Activated naive CD8-positive, alpha-beta T cell treated with anti-CD3 and anti-CD28 coated beads, Interleukin-2, amount 10 ng/mL, durations not matched to agents 7 days and 5 days (primary cell): Measurements from ENCODE around the gene CCNYL1. TPM values are rescaled to one million over a fixed set of nuclear protein-coding genes. Genes with fewer than 3 reads are reported as not detected.
A peak's percentile ranks its signal among the peaks of the same experiment; 100 is the strongest.
"Not testable (repeated sequence)": the region's sequence is repeated elsewhere in the genome, so short reads cannot be mapped to it uniquely, and the experiment has no call there.

Experiments used
- ATAC-seq: fragments of 150-1000 bp; cut with Tn5 transposase; one replicate; pipeline ENCODE4 v1.10.0; 2021; ENCODE audit warnings: low read depth, moderate library complexity
- POLR2A ChIA-PET: fragments of 350-600 bp; sonication (Branson Sonifier 250); formaldehyde crosslinking; loops from one replicate; lab custom pipeline; 2021; ENCODE audit warnings: antibody characterized with exemption; lab: Charles Lee
- DNase-seq: peaks from one replicate; pipeline ENCODE4 v3.0.0; 2021
- H3K27ac Mint-ChIP-seq: one replicate; pipeline ENCODE4 v1.8.0; 2022; ENCODE audit warnings: mild to moderate bottlenecking, mixed read lengths
- H3K27me3 Mint-ChIP-seq: one replicate; pipeline ENCODE4 v1.8.0; 2022; ENCODE audit warnings: mild to moderate bottlenecking, moderate library complexity, mixed read lengths
- H3K36me3 Mint-ChIP-seq: one replicate; pipeline ENCODE4 v1.8.0; 2021; ENCODE audit warnings: mild to moderate bottlenecking, mixed read lengths
- H3K4me1 Mint-ChIP-seq: one replicate; pipeline ENCODE4 v1.8.0; 2021; ENCODE audit warnings: mixed read lengths
- H3K4me3 Mint-ChIP-seq: one replicate; pipeline ENCODE4 v1.8.0; 2022; ENCODE audit warnings: mild to moderate bottlenecking, moderate library complexity, mixed read lengths
- H3K9me3 Mint-ChIP-seq: one replicate; pipeline ENCODE4 v1.8.0; 2021; ENCODE audit warnings: mixed read lengths
- total RNA-seq, 2 experiments: library from RNA; stranded (reverse); gene quantifications; one replicate each; pipeline ENCODE4 v1.2.3, GENCODE V29; 2021

The CCNYL1 gene
- total RNA-seq, 2 experiments from 2014 or later, result 6.3 to 8.0 TPM

- Mint-ChIP-seq H3K4me3 (no peak overlapping the region), H3K4me1 (peaks cover 5% of the 10 kb centered on the region), H3K27me3 (no peaks in the 10 kb centered on the region), H3K27ac (no peak overlapping the region), H3K9me3 (no peaks in the 10 kb centered on the region), H3K36me3 (peaks cover 5% of the 10 kb centered on the region)
- POLR2A ChIA-PET, result no interaction called here
- no peak for ATAC-seq
- no peak for DNase-seq
Observed at GRCh38 chr2:207733597-207734240, 22.3 kb downstream of the CCNYL1 start.

- Mint-ChIP-seq H3K27ac (no peak overlapping the region), H3K36me3 (peaks cover 5% of the 10 kb centered on the region), H3K4me1 (peaks cover 5% of the 10 kb centered on the region), H3K27me3 (no peaks in the 10 kb centered on the region), H3K4me3 (no peak overlapping the region), H3K9me3 (no peaks in the 10 kb centered on the region)
- DNase-seq, result no peak
- no peak for ATAC-seq
- POLR2A ChIA-PET, result no interaction called here
Observed at GRCh38 chr2:207734264-207734635, 22.8 kb downstream of the CCNYL1 start.

GRCh38 chr2:207734636-207735512, 23.4 kb downstream of the CCNYL1 start:
- no peak for ATAC-seq
- H3K36me3 Mint-ChIP-seq, result peaks cover 1% of the 10 kb centered on the region
- POLR2A ChIA-PET, result no interaction called here
- no peak overlapping the region for H3K4me3 Mint-ChIP-seq
- H3K4me1 Mint-ChIP-seq, result peaks cover 5% of the 10 kb centered on the region
- no peaks in the 10 kb centered on the region for H3K9me3 Mint-ChIP-seq
- H3K27me3 Mint-ChIP-seq, result no peaks in the 10 kb centered on the region
- DNase-seq, result no peak
- no peak overlapping the region for H3K27ac Mint-ChIP-seq

DNA sequence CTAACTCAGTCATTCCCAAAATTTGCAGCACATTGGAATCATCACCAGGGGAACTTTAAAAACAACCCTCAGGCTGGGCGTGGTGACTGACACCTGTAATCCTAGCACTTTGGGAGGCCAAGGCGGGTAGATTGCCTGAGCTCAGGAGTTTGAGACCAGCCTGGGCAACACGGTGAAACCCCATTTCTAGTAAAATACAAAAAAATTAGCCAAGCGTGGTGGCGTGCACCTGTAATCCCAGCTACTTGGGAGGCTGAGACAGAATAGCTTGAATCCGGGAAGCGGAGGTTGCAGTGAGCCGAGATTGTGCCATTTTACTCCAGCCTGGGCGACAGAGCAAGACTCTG, 24.0 kb downstream of the CCNYL1 start:
- POLR2A ChIA-PET, H3K36me3 Mint-ChIP-seq, ATAC-seq, H3K27me3 Mint-ChIP-seq, H3K27ac Mint-ChIP-seq, H3K4me1 Mint-ChIP-seq, H3K9me3 Mint-ChIP-seq, DNase-seq, H3K4me3 Mint-ChIP-seq: not testable (repeated sequence)

GRCh38 chr2:207743514-207743913, 32.1 kb downstream of the CCNYL1 start:
- POLR2A ChIA-PET, result interaction anchor here (0.6 kb wide), 1 partner anchor 28 kb away, joined by 3 read pairs; no protein-coding TSS in a partner anchor
- no peak for DNase-seq
- H3K36me3 Mint-ChIP-seq, result peaks cover 2% of the 10 kb centered on the region

DNA sequence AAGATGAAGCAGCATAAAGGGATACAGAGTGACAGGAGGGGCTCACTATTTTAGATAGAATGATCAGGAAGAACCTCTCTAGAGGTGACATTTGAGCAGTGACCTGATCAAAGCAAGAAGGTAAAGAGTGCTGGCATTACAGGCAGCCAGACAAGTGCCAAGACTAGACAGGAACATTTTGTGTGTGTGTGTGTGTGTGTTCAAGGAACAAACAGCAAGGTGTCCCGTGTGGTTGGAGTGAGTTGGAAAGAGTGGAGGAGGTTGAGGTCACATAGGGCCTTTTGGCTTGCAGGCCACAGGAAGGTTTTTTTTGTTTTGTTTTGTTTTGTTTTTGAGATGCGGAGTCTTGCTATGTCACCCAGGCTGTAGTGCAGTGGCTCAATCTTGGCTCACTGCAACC, 32.6 kb downstream of the CCNYL1 start:
- H3K36me3 Mint-ChIP-seq, result peaks cover 2% of the 10 kb centered on the region
- POLR2A ChIA-PET, result no interaction called here
- H3K4me3 Mint-ChIP-seq, result no peak overlapping the region
- H3K27me3 Mint-ChIP-seq, result no peaks in the 10 kb centered on the region
- no peak overlapping the region for H3K27ac Mint-ChIP-seq
- DNase-seq, result no peak
- no peaks in the 10 kb centered on the region for H3K4me1 Mint-ChIP-seq
- H3K9me3 Mint-ChIP-seq, result no peaks in the 10 kb centered on the region
- no peak for ATAC-seq

More at GRCh38 chr2:207743514-207743913, 32.1 kb downstream of the CCNYL1 start:
- no peak overlapping the region for H3K4me3 Mint-ChIP-seq
- H3K27me3 Mint-ChIP-seq, result no peaks in the 10 kb centered on the region
- no peak for ATAC-seq
- H3K4me1 Mint-ChIP-seq, result no peaks in the 10 kb centered on the region
- H3K27ac Mint-ChIP-seq, result no peak overlapping the region
- H3K9me3 Mint-ChIP-seq, result no peaks in the 10 kb centered on the region

GRCh38 chr2:207744451-207744850, 33.0 kb downstream of the CCNYL1 start:
- no peak for ATAC-seq
- POLR2A ChIA-PET, result no interaction called here
- Mint-ChIP-seq H3K27ac (no peak overlapping the region), H3K9me3 (no peaks in the 10 kb centered on the region), H3K36me3 (peaks cover 2% of the 10 kb centered on the region), H3K4me1 (no peaks in the 10 kb centered on the region), H3K4me3 (no peak overlapping the region), H3K27me3 (no peaks in the 10 kb centered on the region)
- DNase-seq, result no peak

GRCh38 chr2:207746131-207746530, 34.7 kb downstream of the CCNYL1 start:
- no peaks in the 10 kb centered on the region for H3K4me1 Mint-ChIP-seq
- no peak overlapping the region for H3K4me3 Mint-ChIP-seq
- POLR2A ChIA-PET, result interaction anchor here (1.7 kb wide), 1 partner anchor 35 kb away, joined by 6 read pairs; the partner anchor contains the start of gene CCNYL1
- ATAC-seq, result peak; percentile 72
- H3K27ac Mint-ChIP-seq, result no peak overlapping the region
- DNase-seq, result peak; percentile 33
- H3K9me3 Mint-ChIP-seq, result no peaks in the 10 kb centered on the region
- H3K36me3 Mint-ChIP-seq, result peaks cover 2% of the 10 kb centered on the region
- H3K27me3 Mint-ChIP-seq, result no peaks in the 10 kb centered on the region

GRCh38 chr2:207747653-207748560, 36.5 kb downstream of the CCNYL1 start:
- no peak for DNase-seq
- POLR2A ChIA-PET, result no interaction called here
- Mint-ChIP-seq H3K27ac (no peak overlapping the region), H3K4me3 (no peak overlapping the region), H3K27me3 (no peaks in the 10 kb centered on the region), H3K9me3 (no peaks in the 10 kb centered on the region), H3K4me1 (no peaks in the 10 kb centered on the region), H3K36me3 (peaks cover 2% of the 10 kb centered on the region)
- ATAC-seq, result no peak

DNA sequence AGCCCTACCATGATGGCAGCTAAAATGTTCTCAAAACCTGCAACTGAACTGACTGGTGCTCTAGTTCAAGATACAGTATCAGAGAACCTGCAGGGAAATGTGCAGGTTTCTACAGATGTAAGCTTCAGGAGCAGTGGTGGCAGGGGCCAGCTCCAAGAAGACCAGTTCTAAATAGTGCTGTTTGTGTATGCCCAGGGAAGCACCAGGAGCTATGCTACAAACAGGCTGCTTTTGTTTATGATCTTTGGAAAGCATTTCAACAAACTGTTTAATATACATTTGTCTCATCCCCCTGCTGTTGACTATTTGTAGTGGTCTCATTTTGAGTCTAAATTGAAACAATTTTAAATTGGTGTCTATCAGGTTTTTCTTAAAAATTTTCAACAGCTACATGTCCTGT, 37.6 kb downstream of the CCNYL1 start:
- POLR2A ChIA-PET, result no interaction called here
- Mint-ChIP-seq H3K9me3 (no peaks in the 10 kb centered on the region), H3K4me3 (no peak overlapping the region), H3K4me1 (no peaks in the 10 kb centered on the region), H3K27me3 (no peaks in the 10 kb centered on the region), H3K27ac (no peak overlapping the region), H3K36me3 (peaks cover 2% of the 10 kb centered on the region)
- no peak for DNase-seq
- no peak for ATAC-seq

- Mint-ChIP-seq H3K4me1 (no peaks in the 10 kb centered on the region), H3K27me3 (no peaks in the 10 kb centered on the region), H3K36me3 (peaks cover 2% of the 10 kb centered on the region), H3K4me3 (no peak overlapping the region), H3K27ac (no peak overlapping the region), H3K9me3 (no peaks in the 10 kb centered on the region)
- no peak for DNase-seq
- ATAC-seq, result no peak
- POLR2A ChIA-PET, result no interaction called here
Observed at GRCh38 chr2:207749873-207750272, 38.4 kb downstream of the CCNYL1 start.

GRCh38 chr2:207750345-207750744, 38.9 kb downstream of the CCNYL1 start:
- H3K27ac Mint-ChIP-seq, result no peak overlapping the region
- no peak for ATAC-seq
- no peaks in the 10 kb centered on the region for H3K27me3 Mint-ChIP-seq
- no peak for DNase-seq
- no peak overlapping the region for H3K4me3 Mint-ChIP-seq
- H3K4me1 Mint-ChIP-seq, result no peaks in the 10 kb centered on the region
- H3K9me3 Mint-ChIP-seq, result no peaks in the 10 kb centered on the region
- POLR2A ChIA-PET, result no interaction called here
- H3K36me3 Mint-ChIP-seq, result peaks cover 2% of the 10 kb centered on the region

GRCh38 chr2:207750876-207751275, 39.4 kb downstream of the CCNYL1 start:
- POLR2A ChIA-PET, result interaction anchor here (0.7 kb wide), 1 partner anchor 237 kb away, joined by 5 read pairs; no protein-coding TSS in a partner anchor
- H3K4me1 Mint-ChIP-seq, result no peaks in the 10 kb centered on the region
- no peak overlapping the region for H3K27ac Mint-ChIP-seq
- DNase-seq (no peak), ATAC-seq (no peak)
- no peaks in the 10 kb centered on the region for H3K9me3 Mint-ChIP-seq
- peaks cover 2% of the 10 kb centered on the region for H3K36me3 Mint-ChIP-seq
- H3K27me3 Mint-ChIP-seq, result no peaks in the 10 kb centered on the region
- H3K4me3 Mint-ChIP-seq, result no peak overlapping the region
